Suprapubic skin (tissue), 3 donors: Measurements from ENCODE around the gene ETS2.

ENCODE experiments used
- POLR2A ChIP-seq, 2 donors: fragments of 450-650 bp; IDR thresholded peaks; one replicate each; pipeline ENCODE4 v1.6.1; 2017; ENCODE audit warnings: antibody characterized with exemption in 2 of 2, mild to moderate bottlenecking in 2 of 2, moderate library complexity in 2 of 2
- TF ChIP-seq, protein P1 (sequence below), 2 donors: fragments of 200-600 bp in 1 of 2; fragments of 450-650 bp in 1 of 2; sonication (generic) in 1 of 2; IDR thresholded peaks; one replicate each; pipeline ENCODE4 v1.5.1; 2016 to 2019; ENCODE audit warnings: antibody characterized with exemption in 2 of 2, mild to moderate bottlenecking in 1 of 2, moderate library complexity in 1 of 2

DNA sequence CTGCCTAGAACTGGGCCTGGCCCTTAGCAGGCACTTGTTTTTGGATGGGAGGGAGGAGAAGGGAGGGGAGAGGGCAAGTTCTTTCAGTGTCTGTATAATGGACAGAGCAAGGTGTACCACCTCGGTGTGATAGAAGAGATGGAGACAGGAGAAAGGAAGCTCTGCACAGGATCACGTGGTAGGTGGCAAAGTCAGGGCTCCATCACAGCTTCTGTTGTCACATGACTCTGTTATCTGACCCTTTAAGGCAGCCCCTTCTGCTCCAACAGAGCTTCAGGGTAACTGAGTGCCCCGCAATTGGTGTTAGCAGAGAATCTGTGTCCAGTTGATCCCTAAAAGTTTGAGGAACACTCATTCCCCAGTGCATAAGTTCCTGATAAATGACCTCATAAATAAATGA is 16.5 kb upstream of the ETS2 start:
- no peak for TF ChIP-seq POLR2A (IDR thresholded peaks at IDR 0.05)
- TF ChIP-seq, protein P1, sequence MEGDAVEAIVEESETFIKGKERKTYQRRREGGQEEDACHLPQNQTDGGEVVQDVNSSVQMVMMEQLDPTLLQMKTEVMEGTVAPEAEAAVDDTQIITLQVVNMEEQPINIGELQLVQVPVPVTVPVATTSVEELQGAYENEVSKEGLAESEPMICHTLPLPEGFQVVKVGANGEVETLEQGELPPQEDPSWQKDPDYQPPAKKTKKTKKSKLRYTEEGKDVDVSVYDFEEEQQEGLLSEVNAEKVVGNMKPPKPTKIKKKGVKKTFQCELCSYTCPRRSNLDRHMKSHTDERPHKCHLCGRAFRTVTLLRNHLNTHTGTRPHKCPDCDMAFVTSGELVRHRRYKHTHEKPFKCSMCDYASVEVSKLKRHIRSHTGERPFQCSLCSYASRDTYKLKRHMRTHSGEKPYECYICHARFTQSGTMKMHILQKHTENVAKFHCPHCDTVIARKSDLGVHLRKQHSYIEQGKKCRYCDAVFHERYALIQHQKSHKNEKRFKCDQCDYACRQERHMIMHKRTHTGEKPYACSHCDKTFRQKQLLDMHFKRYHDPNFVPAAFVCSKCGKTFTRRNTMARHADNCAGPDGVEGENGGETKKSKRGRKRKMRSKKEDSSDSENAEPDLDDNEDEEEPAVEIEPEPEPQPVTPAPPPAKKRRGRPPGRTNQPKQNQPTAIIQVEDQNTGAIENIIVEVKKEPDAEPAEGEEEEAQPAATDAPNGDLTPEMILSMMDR (IDR thresholded peaks at IDR 0.05), result no peak
